Measurements from ENCODE around the gene ZNF319. TPM values are rescaled to one million over a fixed set of nuclear protein-coding genes. Genes with fewer than 3 reads are reported as not detected.

Gene ZNF319
- 10 to 100 TPM; 12.1 to 24.0 (median 18.7) TPM for total RNA-seq

- DNase-seq = no peak
- intact Hi-C loops (cut with DNase I) = loop anchor here (5.0 to 10.0 kb wide), 2 partner anchors 195 to 243 kb away; partner anchors contain the start of gene KIFC3
- no peaks in the 10 kb centered on the region for H3K9me3 ChIP-seq
- H3K4me1 ChIP-seq = peaks cover 41 to 58% of the 10 kb centered on the region in 2 donors
- WGBS, 2 donors = 0 to 15% methylated on average over 5 to 7 of the region's 95 CpGs
- peak within 1 kb of the TSS; percentile 40 to 62 (median 47) for H3K4me3 ChIP-seq (replicated peaks in 1 of 3)
- TF ChIP-seq POLR2A (IDR thresholded peaks at IDR 0.05) (peak in 1 of 2 donors; percentile 51), CTCF (IDR thresholded peaks at IDR 0.05) (no peak)
- H3K27ac ChIP-seq = peak within 1 kb of the TSS; percentile 63 to 94 (median 66)
- peaks cover 10 to 11% of the 10 kb centered on the region in 2 donors for H3K36me3 ChIP-seq
- no peaks in the 10 kb centered on the region for H3K27me3 ChIP-seq
Measured at GRCh38 chr16:57999971-58000705, at the start of gene ZNF319. TSS of gene ZNF319 (minus strand) at chr16:58000672. CDS start at chr16:57998265, 2,407 bp downstream.

DNA sequence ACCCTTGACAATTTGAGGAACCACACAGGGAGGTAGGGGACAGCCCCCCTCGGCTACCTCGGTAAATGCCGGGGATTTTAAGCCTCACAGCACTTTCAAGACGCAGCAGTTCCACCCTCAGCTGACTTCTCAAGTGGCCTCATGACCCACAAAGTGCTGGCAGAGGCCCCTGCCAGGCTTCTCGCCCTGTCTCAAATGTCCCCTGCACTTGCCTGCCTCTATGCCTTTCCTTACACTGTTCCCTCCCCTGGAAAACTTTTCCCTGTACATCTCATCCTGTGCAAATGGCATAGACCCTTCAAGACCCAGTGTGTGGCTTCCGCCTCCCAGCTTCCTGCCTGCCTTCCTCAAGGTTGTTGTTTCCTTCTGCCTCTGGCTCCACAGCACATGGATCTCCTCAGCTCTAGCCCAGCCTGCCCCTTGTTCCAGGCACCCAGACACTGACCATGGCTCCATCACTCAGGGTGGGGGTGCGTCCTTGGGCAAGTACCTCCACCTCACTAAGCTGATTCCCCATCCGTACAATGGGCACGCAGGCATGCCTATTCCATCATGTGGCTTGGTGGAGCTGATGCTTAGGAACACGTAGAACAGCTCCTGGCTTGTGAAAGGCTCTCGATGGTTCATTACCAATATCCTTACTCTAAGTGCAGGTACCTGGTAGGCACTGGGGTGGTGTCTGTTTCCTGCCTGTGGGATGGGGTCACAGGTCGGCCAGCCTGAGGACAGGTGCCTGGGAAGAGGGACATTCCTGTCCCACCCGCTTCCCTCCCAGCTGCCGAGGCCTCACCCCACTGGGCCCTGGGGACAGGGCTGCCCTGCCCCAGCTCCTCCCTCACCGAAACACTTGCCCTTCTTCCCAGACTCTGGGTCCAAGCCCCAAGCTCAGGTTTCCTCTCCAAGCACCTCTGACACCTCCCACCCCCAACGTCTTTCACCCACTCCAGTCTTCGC lies 49.0 kb upstream of the ZNF319 start:
- TF ChIP-seq CTCF (IDR thresholded peaks at IDR 0.05) = no peak
- peak in 1 of 2 donors; percentile 40 for TF ChIP-seq POLR2A (IDR thresholded peaks at IDR 0.05)
- DNase-seq = peak; percentile 94 to 96
- 41 to 48% methylated on average over 14 to 17 of the region's 17 CpGs for WGBS, 2 donors
- Histone ChIP-seq H3K9me3 (no peaks in the 10 kb centered on the region), H3K36me3 (peaks cover 0 to 7% of the 10 kb centered on the region in 2 donors), H3K27ac (peak overlapping the region; percentile 82 to 97 (median 93)), H3K4me3 (replicated peaks in 1 of 3) (no peak overlapping the region), H3K27me3 (no peaks in the 10 kb centered on the region), H3K4me1 (peaks cover 70 to 72% of the 10 kb centered on the region in 2 donors)
- intact Hi-C loops (cut with DNase I) = no loop called here

DNA sequence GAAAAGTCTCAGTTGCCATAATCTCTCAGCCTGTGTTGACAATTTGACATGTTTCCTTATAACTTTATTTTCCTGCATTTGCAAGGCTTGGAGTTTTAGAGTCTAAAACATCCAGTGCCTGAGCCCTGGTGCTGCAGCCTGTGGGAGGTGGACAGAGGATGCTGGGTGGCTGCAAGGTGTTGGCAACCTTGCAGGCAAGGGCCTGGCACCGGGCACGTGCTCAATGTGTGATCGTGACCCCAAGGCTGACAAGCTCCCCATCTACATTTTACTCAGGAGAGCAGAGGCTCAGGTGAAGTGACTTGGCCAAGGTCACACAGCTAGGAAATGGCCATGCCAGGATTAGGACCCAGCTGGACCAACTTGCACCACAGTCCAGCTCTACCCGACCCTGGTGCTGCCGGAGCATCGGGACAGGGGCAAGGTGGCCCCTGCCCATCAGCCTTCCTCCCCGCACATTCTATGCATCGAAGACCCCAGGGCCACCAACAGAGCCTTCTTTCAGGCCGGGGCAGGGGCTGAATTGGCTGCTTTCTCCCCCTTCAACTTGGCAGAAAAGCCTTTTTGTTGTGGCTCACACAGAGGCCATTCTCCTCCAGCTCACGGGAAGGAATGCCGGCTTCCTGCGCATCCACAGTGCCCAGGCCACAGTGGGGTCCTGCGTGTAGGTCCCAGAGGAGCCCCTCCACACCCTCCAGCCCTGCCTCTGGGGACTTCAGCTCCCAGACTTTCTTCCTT lies 48.2 kb upstream of the ZNF319 start:
- DNase-seq = peak in 1 of 2 donors; percentile 48
- intact Hi-C loops (cut with DNase I) = no loop called here
- H3K27me3 ChIP-seq = no peaks in the 10 kb centered on the region
- H3K4me1 ChIP-seq = peaks cover 70 to 72% of the 10 kb centered on the region in 2 donors
- no peak for TF ChIP-seq CTCF (IDR thresholded peaks at IDR 0.05)
- TF ChIP-seq POLR2A (IDR thresholded peaks at IDR 0.05) = no peak
- no peak overlapping the region for H3K4me3 ChIP-seq (replicated peaks in 1 of 3)
- peaks cover 8 to 15% of the 10 kb centered on the region in 2 donors for H3K36me3 ChIP-seq
- peak overlapping the region; percentile 82 to 97 (median 93) for H3K27ac ChIP-seq
- no peaks in the 10 kb centered on the region for H3K9me3 ChIP-seq
- WGBS, 2 donors = 37 to 39% methylated on average over 6 to 13 of the region's 13 CpGs

DNA sequence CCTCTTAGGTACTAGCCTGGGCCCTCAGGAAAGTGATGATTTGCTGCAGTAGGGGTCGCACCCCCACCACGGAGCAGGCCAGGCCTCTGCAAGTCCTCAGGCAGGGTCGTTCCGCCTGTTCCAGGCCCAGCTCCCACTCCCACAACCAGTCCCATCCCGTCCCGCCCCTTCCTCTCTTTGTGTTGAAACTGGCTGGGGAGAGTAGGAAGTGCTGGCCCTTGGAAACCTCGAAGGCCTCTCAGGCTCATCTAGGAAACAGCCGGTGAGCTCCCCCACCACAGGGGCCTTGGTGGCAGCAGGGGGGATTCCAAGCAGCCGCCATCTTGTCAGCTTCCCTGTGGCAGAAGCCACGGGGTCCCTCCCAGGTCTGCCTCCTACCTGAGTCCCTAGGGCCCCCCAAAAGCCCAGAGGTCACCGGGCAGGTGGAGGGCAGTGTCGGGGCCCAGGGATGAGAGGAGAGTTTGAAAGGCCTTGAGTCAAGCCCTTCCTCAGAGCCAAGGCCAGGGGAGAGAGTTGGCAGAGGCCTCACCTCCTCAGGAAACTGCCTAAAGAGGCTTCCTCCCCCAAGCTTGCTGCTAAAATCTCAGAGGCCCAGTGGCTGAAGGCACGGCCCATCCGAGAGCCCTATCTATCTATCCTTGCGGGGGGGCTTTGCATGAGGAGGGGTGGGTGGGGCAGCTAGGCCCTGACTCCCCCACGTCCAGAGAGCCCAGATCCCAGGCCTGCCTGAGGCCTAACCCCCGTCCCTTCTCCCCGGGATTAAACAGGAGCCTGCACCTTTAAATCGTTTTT lies 47.3 kb upstream of the ZNF319 start:
- 46 to 50% methylated on average over 15 to 18 of the region's 19 CpGs for whole genome bisulfite sequencing, 2 donors
- peaks cover 70 to 72% of the 10 kb centered on the region in 2 donors for H3K4me1 ChIP-seq
- DNase-seq = peak; percentile 46 to 51

More for the DNA sequence above, 47.3 kb upstream of the ZNF319 start:
- TF ChIP-seq CTCF (IDR thresholded peaks at IDR 0.05) (no peak), POLR2A (IDR thresholded peaks at IDR 0.05) (no peak)
- Histone ChIP-seq H3K4me3 (replicated peaks in 1 of 3) (no peak overlapping the region), H3K27me3 (no peaks in the 10 kb centered on the region), H3K27ac (peak overlapping the region; percentile 82 to 97 (median 93)), H3K9me3 (no peaks in the 10 kb centered on the region), H3K36me3 (peaks cover 13 to 25% of the 10 kb centered on the region in 2 donors)
- intact Hi-C loops (cut with DNase I) = no loop called here

Data from thyroid gland (tissue), 4 donors.